HCT116 (cell line): ENCODE measurements around the gene SNX8. TPM values are rescaled to one million over a fixed set of nuclear protein-coding genes. Genes with fewer than 3 reads are reported as not detected.

Experiments
- ATAC-seq: fragments of 200-7000 bp; cut with Tn5 transposase; 2 replicates; pipeline ENCODE4 v1.9.1; 2020; ENCODE audit warnings: mild to moderate bottlenecking, moderate library complexity
- BruUV-seq: library from RNA; stranded (reverse); fragments of 400-500 nt; replicated peaks from 2 replicates; lab custom pipeline; 2021; lab: Mats Ljungman, UMichigan
- CTCF ChIA-PET: fragments of 300-600 bp; sonication (Branson Sonifier 250); formaldehyde crosslinking; loops from one replicate; lab custom pipeline; 2021; ENCODE audit warnings: antibody characterized with exemption; lab: Charles Lee
- POLR2A ChIA-PET: fragments of 300-600, 350-600 bp; sonication (Branson Sonifier 250); formaldehyde crosslinking; loops from one replicate; lab custom pipeline; 2021; ENCODE audit warnings: antibody characterized with exemption; lab: Charles Lee
- RAD21 ChIA-PET, 2 experiments: fragments of 300-600 bp; sonication (Branson Sonifier 250); formaldehyde crosslinking; loops; one replicate each; lab custom pipeline; 2023; ENCODE audit warnings: low total read pairs in 2 of 2; ENCODE audit not compliant: uncharacterized antibody in 2 of 2, unreplicated experiment in 2 of 2, low non-redundant PET in 1 of 2; lab: Charles Lee
- DNase-seq: peaks from one replicate; pipeline ENCODE4 v3.0.0-alpha.2; 2010; ENCODE audit warnings: low read depth, low spot score
- H2AFZ ChIP-seq: fragments of 200-600 bp; shearing (Covaris generic), sonication (generic); 2 replicates; pipeline ENCODE4 v1.6.1; 2017; ENCODE audit warnings: low read depth, mixed run types, mixed read lengths, antibody characterized with exemption, low read length; ENCODE audit not compliant: poor library complexity, severe bottlenecking
- H3K27ac ChIP-seq: 2 replicates; pipeline ENCODE4 v1.5.1; 2012; ENCODE audit warnings: low read depth, low read length
- H3K27me3 ChIP-seq: fragments of 200-600 bp; sonication (generic); 2 replicates; pipeline ENCODE4 v1.6.1; 2016; ENCODE audit warnings: mixed run types, low read length, mixed read lengths; ENCODE audit not compliant: insufficient read depth
- H3K36me3 ChIP-seq, 2 experiments: fragments of 200-500 bp in 1 of 2; fragments of 200-600 bp in 1 of 2; sonication (Bioruptor generic) in 1 of 2; sonication (generic) in 1 of 2; 2 replicates each; pipeline versions ENCODE4 v1.5.1 to v1.6.1; 2014 to 2016; ENCODE audit warnings: low read length in 2 of 2, inconsistent platforms in 1 of 2, mixed read lengths in 1 of 2, mixed run types in 1 of 2; ENCODE audit not compliant: insufficient read depth in 2 of 2, control insufficient read depth in 1 of 2
- H3K4me1 ChIP-seq, 2 experiments: fragments of 200-600 bp in 1 of 2; sonication (generic) in 1 of 2; 2 replicates each; pipeline versions ENCODE4 v1.5.1 to v1.6.1; 2012 to 2017; ENCODE audit warnings: low read length in 2 of 2, inconsistent platforms in 1 of 2, mild to moderate bottlenecking in 1 of 2, mixed read lengths in 1 of 2, mixed run types in 1 of 2, moderate library complexity in 1 of 2; ENCODE audit not compliant: insufficient read depth in 2 of 2, control insufficient read depth in 1 of 2
- H3K4me2 ChIP-seq: fragments of 200-600 bp; sonication (generic); 2 replicates; pipeline ENCODE4 v1.6.1; 2017; ENCODE audit warnings: mixed run types, low read length, mixed read lengths
- H3K4me3 ChIP-seq, 2 experiments: fragments of 200-600 bp in 1 of 2; sonication (generic) in 1 of 2; replicated peaks in 1 of 2; 2 replicates each; pipeline ENCODE4 v1.5.1; 2011 to 2016; ENCODE audit warnings: low read length in 2 of 2, control low read depth in 1 of 2, low read depth in 1 of 2, mild to moderate bottlenecking in 1 of 2, mixed read lengths in 1 of 2, mixed run types in 1 of 2
- H3K79me2 ChIP-seq: fragments of 200-600 bp; sonication (generic); 2 replicates; pipeline ENCODE4 v1.6.1; 2017; ENCODE audit warnings: mild to moderate bottlenecking, mixed run types, low read length, moderate library complexity, mixed read lengths; ENCODE audit not compliant: insufficient read depth
- H3K9ac ChIP-seq: fragments of 200-600 bp; sonication (generic); 2 replicates; pipeline ENCODE4 v1.6.1; 2016; ENCODE audit warnings: low read length, mixed read lengths
- H3K9me2 ChIP-seq: fragments of 200-600 bp; sonication (generic), shearing (Covaris generic); 2 replicates; pipeline ENCODE4 v1.6.1; 2017; ENCODE audit warnings: mixed run types, mild to moderate bottlenecking, moderate library complexity; ENCODE audit not compliant: insufficient read depth
- H3K9me3 ChIP-seq, 2 experiments: fragments of 200-500 bp in 1 of 2; fragments of 200-600 bp in 1 of 2; sonication (Bioruptor generic) in 1 of 2; sonication (generic) in 1 of 2; 2 replicates each; pipeline ENCODE4 v1.6.1; 2014 to 2017; ENCODE audit warnings: low read length in 2 of 2, mixed read lengths in 2 of 2, inconsistent platforms in 1 of 2, low read depth in 1 of 2, mild to moderate bottlenecking in 1 of 2, mixed run types in 1 of 2, moderate library complexity in 1 of 2; ENCODE audit not compliant: control insufficient read depth in 1 of 2, insufficient read depth in 1 of 2
- H4K20me1 ChIP-seq: fragments of 200-600 bp; sonication (generic), shearing (Covaris generic); 2 replicates; pipeline ENCODE4 v1.6.1; 2017; ENCODE audit warnings: mixed run types, mild to moderate bottlenecking, moderate library complexity; ENCODE audit not compliant: insufficient read depth
- CBX3 ChIP-seq: IDR thresholded peaks from 2 replicates; pipeline ENCODE4 v1.6.1; 2012; ENCODE audit warnings: low read depth
- POLR2A ChIP-seq: IDR thresholded peaks from 2 replicates; pipeline ENCODE4 v1.7.0; 2011; ENCODE audit warnings: borderline replicate concordance; ENCODE audit not compliant: insufficient read depth, insufficient read length; ENCODE audit errors: extremely low read depth
- SP1 ChIP-seq: IDR thresholded peaks from 2 replicates; pipeline ENCODE4 v1.6.1; 2012; ENCODE audit warnings: low read depth
- SRF ChIP-seq: IDR thresholded peaks from 2 replicates; pipeline ENCODE4 v1.6.1; 2012; ENCODE audit warnings: low read depth
- YY1 ChIP-seq: IDR thresholded peaks from 2 replicates; pipeline ENCODE4 v1.6.1; 2011; ENCODE audit warnings: low read length, low read depth, moderate library complexity, mild to moderate bottlenecking; ENCODE audit not compliant: insufficient replicate concordance; ENCODE audit errors: extremely low read depth
- intact Hi-C: fragments of 100-400 bp; cut with micrococcal nuclease; formaldehyde crosslinking; loops from 2 replicates; pipeline ENCODE4 v1.10.0; 2022
- total RNA-seq: library from RNA; stranded (reverse); gene quantifications from one replicate; pipeline ENCODE4 v1.2.1, GENCODE V29; 2021; ENCODE audit not compliant: unreplicated experiment
- TF ChIP-seq, protein P1 (sequence below): IDR thresholded peaks from 2 replicates; pipeline ENCODE4 v1.6.1; 2012
- TF ChIP-seq, protein P2 (sequence below): IDR thresholded peaks from 2 replicates; pipeline ENCODE4 v1.6.1; 2012; ENCODE audit warnings: low read depth

Gene SNX8
- total RNA-seq, 1 experiment from 2014 or later = 41.7 TPM

GRCh38 chr7:2309889-2310331 is 4.3 kb downstream of the SNX8 start:
- peak; percentile 76 for ATAC-seq
- Histone ChIP-seq H3K4me3 (peak overlapping the region; percentile 34 to 53), H3K27me3 (no peaks in the 10 kb centered on the region), H3K4me1 (peaks cover 16 to 51% of the 10 kb centered on the region in 2 experiments), H3K79me2 (peaks cover 71% of the 10 kb centered on the region), H3K27ac (peak overlapping the region; percentile 60), H3K36me3 (no peaks in the 10 kb centered on the region), H3K9me3 (no peaks in the 10 kb centered on the region), H2AFZ (no peak overlapping the region), H4K20me1 (no peaks in the 10 kb centered on the region), H3K4me2 (peak overlapping the region; percentile 79), H3K9me2 (no peaks in the 10 kb centered on the region), H3K9ac (peak overlapping the region; percentile 58)
- DNase-seq = peak; percentile 67
- ChIA-PET RAD21 (no interaction called here), POLR2A (no interaction called here), CTCF (no interaction called here)
- TF ChIP-seq SRF (no peak), SP1 (peak; percentile 44; the same call in 1 of the 2 replicates), CBX3 (no peak), POLR2A (no peak)
- TF ChIP-seq, protein P1, sequence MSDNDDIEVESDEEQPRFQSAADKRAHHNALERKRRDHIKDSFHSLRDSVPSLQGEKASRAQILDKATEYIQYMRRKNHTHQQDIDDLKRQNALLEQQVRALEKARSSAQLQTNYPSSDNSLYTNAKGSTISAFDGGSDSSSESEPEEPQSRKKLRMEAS = peak; percentile 33; the same call in 1 of the 2 replicates
- BruUV-seq = no TSS peak
- intact Hi-C loops = no loop called here

DNA sequence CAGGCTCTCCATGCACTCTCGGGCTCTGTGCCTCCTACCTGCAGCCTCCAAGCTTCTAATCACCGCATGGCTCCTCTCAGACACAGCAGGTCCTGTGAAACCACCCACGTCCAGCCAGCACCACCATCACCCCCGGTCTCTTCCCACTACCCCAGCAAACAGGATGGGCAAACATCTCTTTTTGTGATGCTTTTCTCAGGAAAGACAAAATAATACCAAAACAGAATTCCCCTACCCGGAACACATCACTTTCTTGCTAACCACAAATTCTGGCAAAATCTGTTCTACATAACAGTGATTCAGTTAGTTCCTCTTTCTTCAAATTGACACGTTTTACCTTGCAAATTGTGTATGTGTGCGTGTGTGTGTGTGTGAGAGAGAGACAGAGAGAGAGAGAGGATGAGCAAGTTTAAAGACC is 6.5 kb downstream of the SNX8 start:
- H2AFZ ChIP-seq = no peak overlapping the region
- POLR2A ChIA-PET = no interaction called here
- H3K36me3 ChIP-seq = no peaks in the 10 kb centered on the region
- H3K79me2 ChIP-seq = peaks cover 60% of the 10 kb centered on the region
- H3K9me2 ChIP-seq = no peaks in the 10 kb centered on the region
- peaks cover 14 to 39% of the 10 kb centered on the region in 2 experiments for H3K4me1 ChIP-seq
- no peak overlapping the region for H3K4me3 ChIP-seq
- H3K27me3 ChIP-seq = no peaks in the 10 kb centered on the region
- intact Hi-C loops = no loop called here
- TF ChIP-seq, protein P1 = no peak
- no peak for TF ChIP-seq SP1
- TF ChIP-seq YY1 = no peak
- TF ChIP-seq, protein P2, sequence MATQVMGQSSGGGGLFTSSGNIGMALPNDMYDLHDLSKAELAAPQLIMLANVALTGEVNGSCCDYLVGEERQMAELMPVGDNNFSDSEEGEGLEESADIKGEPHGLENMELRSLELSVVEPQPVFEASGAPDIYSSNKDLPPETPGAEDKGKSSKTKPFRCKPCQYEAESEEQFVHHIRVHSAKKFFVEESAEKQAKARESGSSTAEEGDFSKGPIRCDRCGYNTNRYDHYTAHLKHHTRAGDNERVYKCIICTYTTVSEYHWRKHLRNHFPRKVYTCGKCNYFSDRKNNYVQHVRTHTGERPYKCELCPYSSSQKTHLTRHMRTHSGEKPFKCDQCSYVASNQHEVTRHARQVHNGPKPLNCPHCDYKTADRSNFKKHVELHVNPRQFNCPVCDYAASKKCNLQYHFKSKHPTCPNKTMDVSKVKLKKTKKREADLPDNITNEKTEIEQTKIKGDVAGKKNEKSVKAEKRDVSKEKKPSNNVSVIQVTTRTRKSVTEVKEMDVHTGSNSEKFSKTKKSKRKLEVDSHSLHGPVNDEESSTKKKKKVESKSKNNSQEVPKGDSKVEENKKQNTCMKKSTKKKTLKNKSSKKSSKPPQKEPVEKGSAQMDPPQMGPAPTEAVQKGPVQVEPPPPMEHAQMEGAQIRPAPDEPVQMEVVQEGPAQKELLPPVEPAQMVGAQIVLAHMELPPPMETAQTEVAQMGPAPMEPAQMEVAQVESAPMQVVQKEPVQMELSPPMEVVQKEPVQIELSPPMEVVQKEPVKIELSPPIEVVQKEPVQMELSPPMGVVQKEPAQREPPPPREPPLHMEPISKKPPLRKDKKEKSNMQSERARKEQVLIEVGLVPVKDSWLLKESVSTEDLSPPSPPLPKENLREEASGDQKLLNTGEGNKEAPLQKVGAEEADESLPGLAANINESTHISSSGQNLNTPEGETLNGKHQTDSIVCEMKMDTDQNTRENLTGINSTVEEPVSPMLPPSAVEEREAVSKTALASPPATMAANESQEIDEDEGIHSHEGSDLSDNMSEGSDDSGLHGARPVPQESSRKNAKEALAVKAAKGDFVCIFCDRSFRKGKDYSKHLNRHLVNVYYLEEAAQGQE = no peak
- TF ChIP-seq, all 23 proteins: peak for 0
- H3K9ac ChIP-seq = no peak overlapping the region
- H3K27ac ChIP-seq = no peak overlapping the region
- no peak for ATAC-seq
- no peaks in the 10 kb centered on the region for H4K20me1 ChIP-seq
- H3K4me2 ChIP-seq = no peak overlapping the region
- BruUV-seq = no TSS peak
- DNase-seq = no peak
- ChIA-PET CTCF (no interaction called here), RAD21 (no interaction called here)
- H3K9me3 ChIP-seq = no peaks in the 10 kb centered on the region
